Nephron progenitor cell (in vitro differentiated cells): ENCODE data around the gene OR6C75.
A peak's percentile ranks its signal among the peaks of the same experiment; 100 is the strongest.
"Not testable (repeated sequence)": the region's sequence is repeated elsewhere in the genome, so short reads cannot be mapped to it uniquely, and the experiment has no call there.

Source experiments
- DNase-seq: peaks from one replicate; pipeline ENCODE4 v3.0.0; 2021
- H3K27ac Mint-ChIP-seq: 2 replicates; pipeline ENCODE4 v1.8.0; 2021; ENCODE audit warnings: mild to moderate bottlenecking, moderate library complexity, mixed read lengths
- H3K27me3 Mint-ChIP-seq: 2 replicates; pipeline ENCODE4 v1.8.0; 2021; ENCODE audit warnings: mild to moderate bottlenecking, low read depth, mixed read lengths; ENCODE audit not compliant: poor library complexity
- H3K36me3 Mint-ChIP-seq: 2 replicates; pipeline ENCODE4 v1.8.0; 2021; ENCODE audit warnings: low read depth, mixed read lengths
- H3K4me1 Mint-ChIP-seq: 2 replicates; pipeline ENCODE4 v1.8.0; 2021; ENCODE audit warnings: mixed read lengths
- H3K4me3 Mint-ChIP-seq: 2 replicates; pipeline ENCODE4 v1.8.0; 2021; ENCODE audit warnings: mild to moderate bottlenecking, moderate library complexity, mixed read lengths
- H3K9me3 Mint-ChIP-seq: 2 replicates; pipeline ENCODE4 v1.8.0; 2021; ENCODE audit warnings: mild to moderate bottlenecking, moderate library complexity, mixed read lengths
- TF ChIP-seq, protein P1 (sequence below): fragments of 200-600 bp; sonication (generic); IDR thresholded peaks from 2 replicates; pipeline ENCODE4 v1.5.0; 2021; ENCODE audit warnings: antibody characterized with exemption

Gene OR6C75

DNA sequence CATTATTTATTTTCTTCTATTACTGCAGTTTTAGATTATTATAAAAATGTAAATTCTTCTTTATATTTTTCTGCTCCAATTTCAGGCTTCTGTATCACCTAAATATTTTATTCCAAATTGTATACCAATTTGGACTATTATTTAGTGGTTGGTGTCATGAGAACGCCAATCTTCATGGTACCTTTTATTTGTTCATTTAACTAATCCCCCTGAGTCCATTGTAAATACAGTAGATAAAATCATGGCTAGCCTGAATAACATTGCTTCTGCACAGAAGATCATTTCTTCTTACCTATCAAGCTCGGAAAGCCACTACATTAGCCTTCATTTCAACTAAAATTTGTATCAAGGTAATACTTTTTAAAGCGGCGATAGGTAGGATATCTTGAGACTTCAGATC lies at the start of gene OR6C75:
Gene OR6C75, plus strand, starts transcription at position 301 of the 400 bp plus-strand sequence. CDS start 2,136 bp downstream, outside the sequence.
- no peaks in the 10 kb centered on the region for H3K36me3 Mint-ChIP-seq
- TF ChIP-seq, protein P1, sequence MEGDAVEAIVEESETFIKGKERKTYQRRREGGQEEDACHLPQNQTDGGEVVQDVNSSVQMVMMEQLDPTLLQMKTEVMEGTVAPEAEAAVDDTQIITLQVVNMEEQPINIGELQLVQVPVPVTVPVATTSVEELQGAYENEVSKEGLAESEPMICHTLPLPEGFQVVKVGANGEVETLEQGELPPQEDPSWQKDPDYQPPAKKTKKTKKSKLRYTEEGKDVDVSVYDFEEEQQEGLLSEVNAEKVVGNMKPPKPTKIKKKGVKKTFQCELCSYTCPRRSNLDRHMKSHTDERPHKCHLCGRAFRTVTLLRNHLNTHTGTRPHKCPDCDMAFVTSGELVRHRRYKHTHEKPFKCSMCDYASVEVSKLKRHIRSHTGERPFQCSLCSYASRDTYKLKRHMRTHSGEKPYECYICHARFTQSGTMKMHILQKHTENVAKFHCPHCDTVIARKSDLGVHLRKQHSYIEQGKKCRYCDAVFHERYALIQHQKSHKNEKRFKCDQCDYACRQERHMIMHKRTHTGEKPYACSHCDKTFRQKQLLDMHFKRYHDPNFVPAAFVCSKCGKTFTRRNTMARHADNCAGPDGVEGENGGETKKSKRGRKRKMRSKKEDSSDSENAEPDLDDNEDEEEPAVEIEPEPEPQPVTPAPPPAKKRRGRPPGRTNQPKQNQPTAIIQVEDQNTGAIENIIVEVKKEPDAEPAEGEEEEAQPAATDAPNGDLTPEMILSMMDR = no peak
- H3K4me1 Mint-ChIP-seq = no peaks in the 10 kb centered on the region
- peaks cover 4% of the 10 kb centered on the region for H3K27me3 Mint-ChIP-seq
- H3K27ac Mint-ChIP-seq = no peak within 1 kb of the TSS
- DNase-seq = no peak
- H3K9me3 Mint-ChIP-seq = peaks cover 17% of the 10 kb centered on the region
- no peak within 1 kb of the TSS for H3K4me3 Mint-ChIP-seq

GRCh38 chr12:55314043-55314442 lies 48.7 kb upstream of the OR6C75 start, which contains the start of gene OR6C1:
Gene OR6C1 (plus strand): TSS chr12:55314343. CDS start chr12:55320600, 6,257 bp downstream.
- H3K36me3 Mint-ChIP-seq = no peaks in the 10 kb centered on the region
- H3K9me3 Mint-ChIP-seq = no peaks in the 10 kb centered on the region
- no peak for DNase-seq
- no peak within 1 kb of the TSS for H3K4me3 Mint-ChIP-seq
- H3K27ac Mint-ChIP-seq = no peak within 1 kb of the TSS
- TF ChIP-seq, protein P1 = no peak
- no peaks in the 10 kb centered on the region for H3K4me1 Mint-ChIP-seq
- no peaks in the 10 kb centered on the region for H3K27me3 Mint-ChIP-seq

GRCh38 chr12:55320201-55320600 lies 42.6 kb upstream of the OR6C75 start:
- H3K4me1 Mint-ChIP-seq = no peaks in the 10 kb centered on the region
- H3K27ac Mint-ChIP-seq = no peak overlapping the region
- TF ChIP-seq, protein P1 = no peak
- no peaks in the 10 kb centered on the region for H3K36me3 Mint-ChIP-seq
- H3K4me3 Mint-ChIP-seq = no peak overlapping the region
- H3K27me3 Mint-ChIP-seq = no peaks in the 10 kb centered on the region
- H3K9me3 Mint-ChIP-seq = peaks cover 4% of the 10 kb centered on the region
- DNase-seq = no peak

GRCh38 chr12:55325801-55326200 lies 37.0 kb upstream of the OR6C75 start:
- DNase-seq, H3K27ac Mint-ChIP-seq, H3K36me3 Mint-ChIP-seq, H3K4me1 Mint-ChIP-seq, H3K9me3 Mint-ChIP-seq, H3K4me3 Mint-ChIP-seq, H3K27me3 Mint-ChIP-seq: not testable (repeated sequence)

- H3K36me3 Mint-ChIP-seq = no peaks in the 10 kb centered on the region
- DNase-seq = no peak
- no peak within 1 kb of the TSS for H3K27ac Mint-ChIP-seq
- no peak within 1 kb of the TSS for H3K4me3 Mint-ChIP-seq
- TF ChIP-seq, protein P1 = no peak
- no peaks in the 10 kb centered on the region for H3K27me3 Mint-ChIP-seq
- no peaks in the 10 kb centered on the region for H3K9me3 Mint-ChIP-seq
- H3K4me1 Mint-ChIP-seq = no peaks in the 10 kb centered on the region
Measured at GRCh38 chr12:55330446-55330845, 32.3 kb upstream of the OR6C75 start, which contains the start of gene OR6C3. Gene OR6C3 (plus strand): TSS chr12:55330746. CDS start chr12:55331701, 955 bp downstream.

- H3K36me3 Mint-ChIP-seq = no peaks in the 10 kb centered on the region
- DNase-seq = no peak
- H3K27me3 Mint-ChIP-seq = no peaks in the 10 kb centered on the region
- H3K9me3 Mint-ChIP-seq = no peaks in the 10 kb centered on the region
- TF ChIP-seq, protein P1 = no peak
- H3K4me3 Mint-ChIP-seq = no peak overlapping the region
- no peak overlapping the region for H3K27ac Mint-ChIP-seq
- H3K4me1 Mint-ChIP-seq = no peaks in the 10 kb centered on the region
Measured at GRCh38 chr12:55336002-55336401, 26.8 kb upstream of the OR6C75 start.

DNA sequence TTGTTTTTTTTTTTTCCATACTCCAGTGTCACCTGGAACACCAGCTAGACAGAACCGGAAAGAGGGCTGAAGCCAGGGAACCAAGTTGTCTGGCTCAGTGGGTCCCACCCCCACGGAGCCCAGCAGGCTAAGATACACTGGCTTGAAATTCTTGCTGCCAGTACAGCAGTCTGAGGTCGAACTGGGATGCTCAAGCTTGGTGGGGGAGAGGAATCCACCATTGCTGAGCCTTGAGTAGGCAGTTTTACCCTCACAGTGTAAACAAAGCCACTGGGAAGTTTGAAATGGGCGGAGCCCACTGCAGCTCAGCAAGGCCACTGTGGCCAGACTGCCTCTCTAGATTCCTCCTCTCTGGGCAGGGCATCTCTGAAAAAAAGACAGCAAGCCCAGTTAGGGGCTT lies 7.4 kb upstream of the OR6C75 start:
- not testable (repeated sequence) for H3K4me3 Mint-ChIP-seq, H3K27me3 Mint-ChIP-seq
- Mint-ChIP-seq H3K36me3 (peaks cover 11% of the 10 kb centered on the region), H3K4me1 (peaks cover 13% of the 10 kb centered on the region), H3K9me3 (peaks cover 35% of the 10 kb centered on the region), H3K27ac (peak overlapping the region; percentile 88)
- peak; percentile 3 for DNase-seq
